Body of pancreas (tissue), 4 donors: ENCODE data around the gene GNPNAT1. TPM values are rescaled to one million over a fixed set of nuclear protein-coding genes. Genes with fewer than 3 reads are reported as not detected.
A peak's percentile ranks its signal among the peaks of the same experiment; 100 is the strongest.

Source experiments
- ATAC-seq: fragments of 150-250 bp; one replicate; pipeline ENCODE4 v1.9.1; 2016
- DNase-seq, 4 donors: peaks; one replicate each; pipeline ENCODE4 v3.0.0-alpha.2; 2019
- H3K27ac ChIP-seq, 4 donors: fragments of 200-600 bp; sonication (generic); 1 replicate in 3 of 4; 2 replicates in 1 of 4; pipeline versions ENCODE4 v1.5.1 to v1.6.1; 2016 to 2019; ENCODE audit warnings: mild to moderate bottlenecking in 1 of 4, mixed read lengths in 1 of 4, moderate library complexity in 1 of 4
- H3K27me3 ChIP-seq, 2 donors: fragments of 200-600 bp; sonication (generic); one replicate each; pipeline ENCODE4 v1.6.0; 2016; ENCODE audit warnings: mild to moderate bottlenecking in 1 of 2
- H3K36me3 ChIP-seq, 2 donors: fragments of 200-600 bp; sonication (generic); replicated peaks in 1 of 2; 2 replicates each; pipeline ENCODE4 v1.5.1; 2016; ENCODE audit warnings: low read depth in 2 of 2; ENCODE audit not compliant: insufficient read depth in 1 of 2
- H3K4me1 ChIP-seq: fragments of 200-600 bp; sonication (generic); one replicate; pipeline ENCODE4 v1.6.0; 2016
- H3K4me3 ChIP-seq, 2 donors: fragments of 200-600 bp; sonication (generic); 1 replicate in 1 of 2; 2 replicates in 1 of 2; pipeline ENCODE4 v1.5.1; 2016 to 2019
- H3K9me3 ChIP-seq, 3 donors: fragments of 200-600 bp; sonication (generic); 1 replicate in 2 of 3; 2 replicates in 1 of 3; pipeline ENCODE4 v1.5.1; 2016
- POLR2A ChIP-seq, 3 donors: fragments of 450-650 bp; IDR thresholded peaks; one replicate each; pipeline ENCODE4 v1.6.1; 2016; ENCODE audit warnings: antibody characterized with exemption in 3 of 3, mild to moderate bottlenecking in 2 of 3
- WGBS, 2 donors: methylation state at CpG; one replicate each; pipeline ENCODE4 v1.1.5; 2017; 5-methylcytosine and 5-hydroxymethylcytosine counted together
- intact Hi-C: fragments of 100-400 bp; cut with DNase I; formaldehyde crosslinking; loops from one replicate; pipeline ENCODE4 v1.15.1; 2023
- total RNA-seq, 2 donors: library from RNA; depleted of rRNA; stranded (reverse); fragments of >200 nt; gene quantifications; one replicate each; pipeline ENCODE4 v1.1.0, GENCODE V29; 2016
- TF ChIP-seq, protein P1 (sequence below), 7 experiments: fragments of 450-650 bp in 4 of 7; fragments of 200-600 bp in 3 of 7; sonication (generic) in 3 of 7; IDR thresholded peaks; one replicate each; pipeline ENCODE4 v1.5.1; 2016 to 2019; ENCODE audit warnings: antibody characterized with exemption in 7 of 7

GNPNAT1 gene
- total RNA-seq, 2 donors from 2014 or later: 9.6 to 27.0 TPM

DNA sequence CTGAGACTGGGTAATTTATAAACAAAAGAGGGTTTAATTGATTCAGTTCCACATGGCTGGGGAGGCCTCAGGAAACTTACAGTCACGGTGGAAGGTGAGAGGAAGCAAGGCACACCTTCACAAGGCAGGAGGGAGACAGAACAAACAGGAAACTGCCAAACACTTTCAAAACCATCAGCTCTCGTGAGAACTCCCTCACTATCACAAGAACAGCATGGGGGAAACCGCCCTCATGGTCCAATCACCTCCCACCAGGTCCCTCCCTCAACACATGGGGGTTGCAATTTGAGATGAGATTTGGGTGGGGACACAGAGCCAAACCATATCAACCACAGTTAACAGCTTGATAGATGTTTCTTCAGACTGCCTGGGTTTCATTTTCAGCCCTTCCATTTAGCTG lies 6.2 kb upstream of the GNPNAT1 start:
- Histone ChIP-seq H3K4me3 (no peak overlapping the region), H3K27me3 (no peaks in the 10 kb centered on the region), H3K9me3 (no peaks in the 10 kb centered on the region), H3K4me1 (peaks cover 9% of the 10 kb centered on the region), H3K27ac (no peak overlapping the region), H3K36me3 (no peaks in the 10 kb centered on the region)
- WGBS, 2 donors: 77 to 87% methylated on average over 2 to 3 of the region's 3 CpGs
- intact Hi-C loops: no loop called here
- ATAC-seq: no peak
- no peak for TF ChIP-seq POLR2A (IDR thresholded peaks at IDR 0.05)
- TF ChIP-seq, protein P1, sequence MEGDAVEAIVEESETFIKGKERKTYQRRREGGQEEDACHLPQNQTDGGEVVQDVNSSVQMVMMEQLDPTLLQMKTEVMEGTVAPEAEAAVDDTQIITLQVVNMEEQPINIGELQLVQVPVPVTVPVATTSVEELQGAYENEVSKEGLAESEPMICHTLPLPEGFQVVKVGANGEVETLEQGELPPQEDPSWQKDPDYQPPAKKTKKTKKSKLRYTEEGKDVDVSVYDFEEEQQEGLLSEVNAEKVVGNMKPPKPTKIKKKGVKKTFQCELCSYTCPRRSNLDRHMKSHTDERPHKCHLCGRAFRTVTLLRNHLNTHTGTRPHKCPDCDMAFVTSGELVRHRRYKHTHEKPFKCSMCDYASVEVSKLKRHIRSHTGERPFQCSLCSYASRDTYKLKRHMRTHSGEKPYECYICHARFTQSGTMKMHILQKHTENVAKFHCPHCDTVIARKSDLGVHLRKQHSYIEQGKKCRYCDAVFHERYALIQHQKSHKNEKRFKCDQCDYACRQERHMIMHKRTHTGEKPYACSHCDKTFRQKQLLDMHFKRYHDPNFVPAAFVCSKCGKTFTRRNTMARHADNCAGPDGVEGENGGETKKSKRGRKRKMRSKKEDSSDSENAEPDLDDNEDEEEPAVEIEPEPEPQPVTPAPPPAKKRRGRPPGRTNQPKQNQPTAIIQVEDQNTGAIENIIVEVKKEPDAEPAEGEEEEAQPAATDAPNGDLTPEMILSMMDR (IDR thresholded peaks at IDR 0.05): no peak
- DNase-seq: no peak

DNA sequence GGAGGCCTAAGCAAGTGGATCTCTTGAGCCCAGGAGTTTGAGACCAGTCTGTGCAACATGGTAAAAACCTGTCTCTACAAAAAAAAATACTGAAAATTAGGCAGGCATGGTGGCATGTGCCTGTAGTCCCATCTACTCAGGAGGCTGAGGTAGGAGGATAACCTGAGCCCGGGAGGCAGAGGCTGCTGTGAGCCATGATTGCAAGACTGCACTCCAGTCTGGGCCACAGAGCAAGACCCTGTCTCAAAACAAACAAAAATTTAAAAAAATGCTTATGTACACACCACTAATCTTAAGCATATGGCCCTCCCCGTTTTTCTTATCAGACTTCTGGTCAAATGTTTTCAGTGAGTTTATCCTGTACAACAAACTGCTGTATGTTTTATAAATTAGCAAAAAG lies 1.7 kb upstream of the GNPNAT1 start:
- intact Hi-C loops: no loop called here
- H3K36me3 ChIP-seq: no peaks in the 10 kb centered on the region
- DNase-seq (no peak), ATAC-seq (no peak)
- H3K27ac ChIP-seq: peak overlapping the region in 2 of 4 donors; percentile 39 to 98
- 28 to 43% methylated on average over 2 of the region's 2 CpGs for WGBS, 2 donors
- no peak overlapping the region for H3K4me3 ChIP-seq
- peaks cover 28% of the 10 kb centered on the region for H3K4me1 ChIP-seq
- H3K27me3 ChIP-seq: no peaks in the 10 kb centered on the region
- TF ChIP-seq POLR2A (IDR thresholded peaks at IDR 0.05): no peak
- TF ChIP-seq, protein P1 (IDR thresholded peaks at IDR 0.05): no peak
- no peaks in the 10 kb centered on the region for H3K9me3 ChIP-seq

DNA sequence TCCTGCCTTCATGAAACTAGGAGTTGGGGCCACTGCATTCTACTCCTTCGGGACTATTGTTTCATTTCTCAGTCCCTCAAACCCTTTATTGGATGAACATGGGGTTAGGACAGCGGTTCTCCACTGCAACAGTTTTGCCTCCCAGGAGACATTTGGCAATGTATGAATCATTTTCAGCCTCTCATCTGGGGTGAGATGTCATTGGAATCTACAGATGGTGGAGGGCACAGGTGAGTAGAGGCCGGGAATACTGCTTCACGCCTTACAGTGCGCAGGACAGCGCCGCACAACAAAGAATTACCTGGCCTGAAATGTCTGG lies 649 bp upstream of the GNPNAT1 start:
- Histone ChIP-seq H3K27ac (peak overlapping the region; percentile 91 to 98 (median 96)), H3K4me1 (peaks cover 37% of the 10 kb centered on the region), H3K36me3 (no peaks in the 10 kb centered on the region), H3K4me3 (no peak overlapping the region), H3K9me3 (no peaks in the 10 kb centered on the region), H3K27me3 (no peaks in the 10 kb centered on the region)
- DNase-seq (peak in 1 of 4 donors; percentile 28), ATAC-seq (peak; percentile 3)
- TF ChIP-seq, protein P1 (IDR thresholded peaks at IDR 0.05): no peak
- TF ChIP-seq POLR2A (IDR thresholded peaks at IDR 0.05): no peak
- WGBS, 2 donors: 50 to 54% methylated on average over 7 of the region's 7 CpGs
- intact Hi-C loops: no loop called here

DNA sequence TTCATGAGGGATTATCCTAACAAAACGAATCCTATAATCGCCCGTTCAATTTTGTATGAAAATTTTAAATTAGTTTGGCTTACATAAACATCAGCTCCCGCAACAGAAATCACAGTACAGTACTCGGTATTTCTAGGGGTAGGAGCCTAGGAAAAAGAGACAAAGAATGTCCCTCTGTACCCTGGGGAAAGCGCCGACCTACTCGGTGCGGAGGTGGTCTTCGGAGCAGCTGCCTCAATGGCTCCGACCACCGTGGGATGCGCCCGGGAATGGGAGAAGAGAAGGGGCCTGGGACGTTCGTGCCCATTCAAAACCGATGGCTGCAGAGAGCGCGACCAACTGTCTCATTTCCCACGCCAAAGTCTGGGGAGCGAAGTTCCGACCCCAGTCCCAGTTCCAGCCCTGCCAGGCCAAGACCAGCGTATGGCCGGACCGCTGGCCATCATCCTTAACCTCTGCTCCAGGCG lies 618 bp downstream of the GNPNAT1 start:
- peaks cover 39% of the 10 kb centered on the region for H3K4me1 ChIP-seq
- peak overlapping the region; percentile 91 to 98 (median 96) for H3K27ac ChIP-seq
- H3K36me3 ChIP-seq: no peaks in the 10 kb centered on the region
- TF ChIP-seq, protein P1 (IDR thresholded peaks at IDR 0.05): no peak
- TF ChIP-seq POLR2A (IDR thresholded peaks at IDR 0.05): no peak
- ATAC-seq (no peak), DNase-seq (no peak)
- no peaks in the 10 kb centered on the region for H3K27me3 ChIP-seq
- peak overlapping the region; percentile 37 to 78 for H3K4me3 ChIP-seq
- WGBS, 2 donors: 0 to 2% methylated on average over 17 to 26 of the region's 26 CpGs
- intact Hi-C loops: no loop called here
- no peaks in the 10 kb centered on the region for H3K9me3 ChIP-seq

DNA sequence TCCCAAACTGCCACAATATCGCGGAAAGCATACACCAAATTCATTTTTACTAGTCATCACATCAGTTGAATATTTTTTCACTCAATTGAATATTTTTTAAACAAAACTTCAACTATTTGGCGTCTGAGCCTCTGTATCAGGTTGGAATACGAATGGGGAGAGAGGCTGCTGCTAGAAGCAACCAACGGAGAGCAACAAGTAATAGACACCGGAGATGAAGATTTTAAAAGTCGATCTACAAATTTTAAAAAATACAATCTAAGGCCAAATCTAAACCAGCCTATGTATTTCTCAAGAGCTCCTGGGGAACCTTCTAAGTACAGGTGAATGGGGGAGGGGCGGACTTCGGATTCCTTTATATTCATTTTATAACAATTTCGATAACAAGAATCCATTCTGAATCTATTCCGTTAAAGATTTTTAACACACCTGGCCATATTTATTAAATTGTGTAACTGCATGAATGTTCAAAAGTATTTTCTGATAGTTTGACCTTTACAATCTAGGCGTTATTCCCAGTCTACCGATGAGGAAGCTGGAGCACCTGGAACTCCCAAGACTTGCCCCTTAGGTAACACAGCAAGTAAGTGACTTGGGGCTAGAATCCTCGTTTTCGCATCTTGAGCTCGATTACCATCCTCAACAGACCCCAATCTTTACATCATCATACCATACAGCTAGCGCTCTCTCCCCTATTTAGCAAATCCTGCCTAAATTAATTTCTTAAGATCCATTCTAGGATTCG lies 1.2 kb downstream of the GNPNAT1 start:
- WGBS, 2 donors: 21 to 22% methylated on average over 18 of the region's 18 CpGs
- Histone ChIP-seq H3K27me3 (no peaks in the 10 kb centered on the region), H3K9me3 (no peaks in the 10 kb centered on the region), H3K36me3 (no peaks in the 10 kb centered on the region), H3K4me1 (peaks cover 39% of the 10 kb centered on the region), H3K4me3 (peak overlapping the region; percentile 37 to 78), H3K27ac (peak overlapping the region in 3 of 4 donors; percentile 91 to 98 (median 97))
- intact Hi-C loops: no loop called here
- DNase-seq (peak in 3 of 4 donors; percentile 16 to 48 (median 22)), ATAC-seq (no peak)
- TF ChIP-seq, protein P1 (IDR thresholded peaks at IDR 0.05): no peak
